GM12878 (cell line): Measurements from ENCODE around the gene MSRB1. TPM values are rescaled to one million over a fixed set of nuclear protein-coding genes. Genes with fewer than 3 reads are reported as not detected.
A peak's percentile ranks its signal among the peaks of the same experiment; 100 is the strongest.

Source experiments
- BHLHE40 ChIP-seq, 2 experiments: fragments of 450-650 bp in 1 of 2; IDR thresholded peaks; 2 replicates each; pipeline ENCODE4 v1.6.1; 2011 to 2017; ENCODE audit warnings: low read depth in 2 of 2, borderline replicate concordance in 1 of 2, improper control_type of control experiment in 1 of 2, low read length in 1 of 2, mild to moderate bottlenecking in 1 of 2
- CREM ChIP-seq: IDR thresholded peaks from 2 replicates; pipeline ENCODE4 v1.6.1; 2014; ENCODE audit warnings: antibody characterized with exemption, low read depth
- HCFC1 ChIP-seq: fragments of 150-350 bp; IDR thresholded peaks from 2 replicates; pipeline ENCODE4 v1.6.1; 2014; ENCODE audit warnings: low read length
- IKZF1 ChIP-seq: fragments of 450-650 bp; conservative IDR thresholded peaks from 2 replicates; pipeline ENCODE4 v1.6.1; 2017; ENCODE audit warnings: antibody characterized with exemption, mild to moderate bottlenecking
- NR2C1 ChIP-seq: fragments of 450-650 bp; IDR thresholded peaks from 2 replicates; pipeline ENCODE4 v1.6.1; 2017; ENCODE audit warnings: antibody characterized with exemption, mild to moderate bottlenecking, moderate library complexity
- NR2F1 ChIP-seq: fragments of 450-650 bp; conservative IDR thresholded peaks from 2 replicates; pipeline ENCODE4 v1.6.1; 2017; ENCODE audit warnings: mild to moderate bottlenecking
- RELA ChIP-seq: fragments of 450-650 bp; IDR thresholded peaks from 2 replicates; pipeline ENCODE4 v1.8.0; 2014; ENCODE audit warnings: borderline replicate concordance; ENCODE audit not compliant: partially characterized antibody
- RFX5 ChIP-seq: IDR thresholded peaks from 2 replicates; pipeline ENCODE4 v1.6.1; 2011; ENCODE audit warnings: low read depth, low read length, improper control_type of control experiment
- SIX5 ChIP-seq: IDR thresholded peaks from 2 replicates; pipeline ENCODE4 v1.6.1; 2011; ENCODE audit warnings: mild to moderate bottlenecking, low read depth, low read length, moderate library complexity; ENCODE audit not compliant: severe bottlenecking
- SMAD1 ChIP-seq: fragments of 450-650 bp; IDR thresholded peaks from 2 replicates; pipeline ENCODE4 v1.6.1; 2018; ENCODE audit warnings: mild to moderate bottlenecking, low read depth; ENCODE audit not compliant: partially characterized antibody
- YY1 ChIP-seq: IDR thresholded peaks from 2 replicates; pipeline ENCODE4 v1.6.1; 2011; ENCODE audit warnings: low read depth, mild to moderate bottlenecking, low read length
- ZNF274 ChIP-seq: IDR thresholded peaks from one replicate; pipeline ENCODE4 v1.8.0; 2011; ENCODE audit not compliant: insufficient read length, insufficient read depth
- ZNF622 ChIP-seq: fragments of 450-650 bp; IDR thresholded peaks from 2 replicates; pipeline ENCODE4 v1.6.1; 2017; ENCODE audit warnings: mild to moderate bottlenecking, inconsistent platforms
- polyA plus RNA-seq, 11 experiments: library from polyadenylated mRNA; depleted of rRNA in 4 of 11; unstranded in 6 of 11; stranded (reverse) in 5 of 11; fragments of >200 nt; fragmentation: Nextera tagmentation in 4 of 11; fragmentation: Illumina TruSeq in 1 of 11; extraction: Ambion mirVana in 4 of 11; extraction: Trizol in 1 of 11; gene quantifications; 1 replicate in 1 of 11; 2 replicates in 10 of 11; pipeline versions ENCODE4 v1.2.1 to v1.2.3, GENCODE V29; 2011 to 2016; ENCODE audit warnings: inconsistent platforms in 2 of 11, missing spikeins in 2 of 11, low read depth in 1 of 11
- total RNA-seq, 4 experiments: library from RNA; depleted of rRNA in 3 of 4; stranded (reverse); fragments of >200 nt in 3 of 4; fragmentation: Illumina TruSeq in 1 of 4; extraction: Trizol in 1 of 4; gene quantifications; 2 replicates each; pipeline versions ENCODE4 v1.2.1 to v1.2.3, GENCODE V29; 2013 to 2021
- TF ChIP-seq, protein P1 (sequence below): fragments of 450-650 bp; IDR thresholded peaks from 2 replicates; pipeline ENCODE4 v1.6.1; 2018; ENCODE audit warnings: borderline replicate concordance, mild to moderate bottlenecking; ENCODE audit not compliant: partially characterized antibody
- TF ChIP-seq, protein P2 (sequence below): fragments of 450-650 bp; IDR thresholded peaks from 2 replicates; pipeline ENCODE4 v1.6.1; 2017; ENCODE audit warnings: mild to moderate bottlenecking, low read depth, inconsistent platforms; ENCODE audit not compliant: poor library complexity, severe bottlenecking
- TF ChIP-seq, protein P3 (sequence below), 3 experiments: IDR thresholded peaks in 2 of 3; conservative IDR thresholded peaks in 1 of 3; 2 replicates each; pipeline ENCODE4 v1.5.1; 2011; ENCODE audit warnings: low read depth in 3 of 3, low read length in 3 of 3, mild to moderate bottlenecking in 3 of 3, control low read depth in 2 of 3, moderate library complexity in 2 of 3, inconsistent platforms in 1 of 3, mixed read lengths in 1 of 3; ENCODE audit not compliant: control insufficient read depth in 2 of 3, insufficient read depth in 1 of 3; ENCODE audit errors: extremely low read depth in 1 of 3
- TF ChIP-seq, protein P4 (sequence below): fragments of 450-650 bp; formaldehyde crosslinking; IDR thresholded peaks from 2 replicates; pipeline ENCODE4 v1.4.0; 2022; ENCODE audit warnings: mild to moderate bottlenecking, moderate library complexity

The MSRB1 gene
- total and polyA plus RNA-seq, 10 of the 15 experiments (the other 5 are each of a cell fraction or from before 2014, with no cell fraction given): 5.1 to 48.6 (median 25.7) TPM

DNA sequence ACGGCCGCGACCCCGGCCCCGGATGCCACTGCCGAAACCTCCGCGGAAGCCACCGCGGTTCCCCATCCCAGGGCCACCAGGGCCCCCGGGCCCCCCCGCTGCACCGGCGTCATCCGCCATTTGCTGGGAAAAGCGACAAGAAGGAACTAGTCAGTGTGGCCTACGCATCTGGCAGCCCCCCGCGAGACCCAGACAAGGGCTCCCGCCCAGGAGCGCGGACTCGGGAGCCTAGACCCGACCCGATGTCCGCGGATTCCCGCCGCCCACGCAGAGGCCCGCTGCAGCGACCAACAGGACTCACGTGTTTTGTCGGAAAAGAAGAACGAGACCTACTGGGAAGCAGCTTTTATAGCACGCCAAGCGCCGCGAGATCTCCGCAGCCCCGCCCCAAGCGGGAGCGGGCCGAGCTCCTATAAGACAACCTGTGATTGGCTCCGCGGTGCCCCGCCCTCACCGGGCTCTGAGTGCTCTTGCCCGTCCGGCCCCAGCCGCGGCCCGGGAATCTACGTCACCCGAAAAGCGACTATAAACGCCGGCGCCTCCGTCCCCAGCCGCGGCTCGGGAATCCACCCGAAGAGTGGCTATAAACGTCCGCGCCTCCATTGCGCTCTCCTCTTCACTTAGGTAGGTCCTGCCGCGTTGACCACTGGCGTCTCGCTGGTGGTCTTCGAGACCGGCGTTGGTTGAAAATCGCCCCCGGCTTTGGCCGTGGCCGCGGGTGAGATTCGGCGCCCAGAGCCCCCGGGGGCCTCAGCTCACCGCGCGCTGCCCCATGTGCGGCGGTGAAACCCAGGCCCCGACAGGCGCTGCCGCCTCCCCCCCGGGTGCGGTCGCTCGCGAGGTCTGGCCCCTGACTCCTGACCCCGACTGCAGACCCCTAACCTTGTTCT, 21.8 kb upstream of the MSRB1 start, which contains the start of gene RPS2 (continued):
- TF ChIP-seq ZNF274 (no peak), CREM (peak; percentile 98), HCFC1 (peak; percentile 73), ZNF622 (no peak), RFX5 (no peak), IKZF1 (peak; percentile 82), NR2C1 (no peak), SIX5 (peak; percentile 26), BHLHE40 (IDR thresholded peaks at IDR 0.05; ENCODE audit: borderline replicate concordance in 1 of 2, low read depth in 2 of 2, low read length in 1 of 2) (peak; percentile 69 to 92; a peak in 3 of 4 replicates), NR2F1 (peak; percentile 45; the same call in 1 of the 2 replicates), YY1 (peak; percentile 81), RELA (peak; percentile 6), SMAD1 (peak; percentile 91)
- TF ChIP-seq, protein P1, sequence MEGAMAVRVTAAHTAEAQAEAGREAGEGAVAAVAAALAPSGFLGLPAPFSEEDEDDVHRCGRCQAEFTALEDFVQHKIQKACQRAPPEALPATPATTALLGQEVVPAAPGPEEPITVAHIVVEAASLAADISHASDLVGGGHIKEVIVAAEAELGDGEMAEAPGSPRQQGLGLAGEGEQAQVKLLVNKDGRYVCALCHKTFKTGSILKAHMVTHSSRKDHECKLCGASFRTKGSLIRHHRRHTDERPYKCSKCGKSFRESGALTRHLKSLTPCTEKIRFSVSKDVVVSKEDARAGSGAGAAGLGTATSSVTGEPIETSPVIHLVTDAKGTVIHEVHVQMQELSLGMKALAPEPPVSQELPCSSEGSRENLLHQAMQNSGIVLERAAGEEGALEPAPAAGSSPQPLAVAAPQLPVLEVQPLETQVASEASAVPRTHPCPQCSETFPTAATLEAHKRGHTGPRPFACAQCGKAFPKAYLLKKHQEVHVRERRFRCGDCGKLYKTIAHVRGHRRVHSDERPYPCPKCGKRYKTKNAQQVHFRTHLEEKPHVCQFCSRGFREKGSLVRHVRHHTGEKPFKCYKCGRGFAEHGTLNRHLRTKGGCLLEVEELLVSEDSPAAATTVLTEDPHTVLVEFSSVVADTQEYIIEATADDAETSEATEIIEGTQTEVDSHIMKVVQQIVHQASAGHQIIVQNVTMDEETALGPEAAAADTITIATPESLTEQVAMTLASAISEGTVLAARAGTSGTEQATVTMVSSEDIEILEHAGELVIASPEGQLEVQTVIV: no peak
- TF ChIP-seq, protein P2, sequence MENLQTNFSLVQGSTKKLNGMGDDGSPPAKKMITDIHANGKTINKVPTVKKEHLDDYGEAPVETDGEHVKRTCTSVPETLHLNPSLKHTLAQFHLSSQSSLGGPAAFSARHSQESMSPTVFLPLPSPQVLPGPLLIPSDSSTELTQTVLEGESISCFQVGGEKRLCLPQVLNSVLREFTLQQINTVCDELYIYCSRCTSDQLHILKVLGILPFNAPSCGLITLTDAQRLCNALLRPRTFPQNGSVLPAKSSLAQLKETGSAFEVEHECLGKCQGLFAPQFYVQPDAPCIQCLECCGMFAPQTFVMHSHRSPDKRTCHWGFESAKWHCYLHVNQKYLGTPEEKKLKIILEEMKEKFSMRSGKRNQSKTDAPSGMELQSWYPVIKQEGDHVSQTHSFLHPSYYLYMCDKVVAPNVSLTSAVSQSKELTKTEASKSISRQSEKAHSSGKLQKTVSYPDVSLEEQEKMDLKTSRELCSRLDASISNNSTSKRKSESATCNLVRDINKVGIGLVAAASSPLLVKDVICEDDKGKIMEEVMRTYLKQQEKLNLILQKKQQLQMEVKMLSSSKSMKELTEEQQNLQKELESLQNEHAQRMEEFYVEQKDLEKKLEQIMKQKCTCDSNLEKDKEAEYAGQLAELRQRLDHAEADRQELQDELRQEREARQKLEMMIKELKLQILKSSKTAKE: no peak
- TF ChIP-seq, protein P3, sequence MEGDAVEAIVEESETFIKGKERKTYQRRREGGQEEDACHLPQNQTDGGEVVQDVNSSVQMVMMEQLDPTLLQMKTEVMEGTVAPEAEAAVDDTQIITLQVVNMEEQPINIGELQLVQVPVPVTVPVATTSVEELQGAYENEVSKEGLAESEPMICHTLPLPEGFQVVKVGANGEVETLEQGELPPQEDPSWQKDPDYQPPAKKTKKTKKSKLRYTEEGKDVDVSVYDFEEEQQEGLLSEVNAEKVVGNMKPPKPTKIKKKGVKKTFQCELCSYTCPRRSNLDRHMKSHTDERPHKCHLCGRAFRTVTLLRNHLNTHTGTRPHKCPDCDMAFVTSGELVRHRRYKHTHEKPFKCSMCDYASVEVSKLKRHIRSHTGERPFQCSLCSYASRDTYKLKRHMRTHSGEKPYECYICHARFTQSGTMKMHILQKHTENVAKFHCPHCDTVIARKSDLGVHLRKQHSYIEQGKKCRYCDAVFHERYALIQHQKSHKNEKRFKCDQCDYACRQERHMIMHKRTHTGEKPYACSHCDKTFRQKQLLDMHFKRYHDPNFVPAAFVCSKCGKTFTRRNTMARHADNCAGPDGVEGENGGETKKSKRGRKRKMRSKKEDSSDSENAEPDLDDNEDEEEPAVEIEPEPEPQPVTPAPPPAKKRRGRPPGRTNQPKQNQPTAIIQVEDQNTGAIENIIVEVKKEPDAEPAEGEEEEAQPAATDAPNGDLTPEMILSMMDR (IDR thresholded peaks at IDR 0.05 in 2 of 3, conservative IDR thresholded peaks at IDR 0.05 in 1 of 3; ENCODE audit: control insufficient read depth in 2 of 3, extremely low read depth in 1 of 3, insufficient read depth in 1 of 3, low read depth in 3 of 3, low read length in 3 of 3): no peak
- TF ChIP-seq, protein P4, sequence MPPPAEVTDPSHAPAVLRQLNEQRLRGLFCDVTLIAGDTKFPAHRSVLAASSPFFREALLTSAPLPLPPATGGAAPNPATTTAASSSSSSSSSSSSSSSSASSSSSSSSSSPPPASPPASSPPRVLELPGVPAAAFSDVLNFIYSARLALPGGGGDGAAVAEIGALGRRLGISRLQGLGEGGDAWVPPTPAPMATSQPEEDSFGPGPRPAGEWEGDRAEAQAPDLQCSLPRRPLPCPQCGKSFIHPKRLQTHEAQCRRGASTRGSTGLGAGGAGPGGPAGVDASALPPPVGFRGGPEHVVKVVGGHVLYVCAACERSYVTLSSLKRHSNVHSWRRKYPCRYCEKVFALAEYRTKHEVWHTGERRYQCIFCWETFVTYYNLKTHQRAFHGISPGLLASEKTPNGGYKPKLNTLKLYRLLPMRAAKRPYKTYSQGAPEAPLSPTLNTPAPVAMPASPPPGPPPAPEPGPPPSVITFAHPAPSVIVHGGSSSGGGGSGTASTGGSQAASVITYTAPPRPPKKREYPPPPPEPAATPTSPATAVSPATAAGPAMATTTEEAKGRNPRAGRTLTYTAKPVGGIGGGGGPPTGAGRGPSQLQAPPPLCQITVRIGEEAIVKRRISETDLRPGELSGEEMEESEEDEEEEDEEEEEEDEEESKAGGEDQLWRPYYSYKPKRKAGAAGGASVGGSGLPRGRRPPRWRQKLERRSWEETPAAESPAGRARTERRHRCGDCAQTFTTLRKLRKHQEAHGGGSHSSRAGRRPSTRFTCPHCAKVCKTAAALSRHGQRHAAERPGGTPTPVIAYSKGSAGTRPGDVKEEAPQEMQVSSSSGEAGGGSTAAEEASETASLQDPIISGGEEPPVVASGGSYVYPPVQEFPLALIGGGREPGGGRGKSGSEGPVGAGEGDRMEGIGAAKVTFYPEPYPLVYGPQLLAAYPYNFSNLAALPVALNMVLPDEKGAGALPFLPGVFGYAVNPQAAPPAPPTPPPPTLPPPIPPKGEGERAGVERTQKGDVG: no peak
